Loucy (cell line): ENCODE measurements around the gene GTF2E1.

Source experiments
- CTCF ChIP-seq: fragments of 200-600 bp; sonication (generic); conservative IDR thresholded peaks from 2 replicates; pipeline ENCODE4 v1.5.1; 2014; ENCODE audit warnings: mild to moderate bottlenecking, antibody characterized with exemption, low read length
- EZH2phosphoT487 ChIP-seq: fragments of 200-600 bp; IDR thresholded peaks from 2 replicates; pipeline ENCODE4 v1.6.1; 2018; ENCODE audit warnings: antibody characterized with exemption, mild to moderate bottlenecking, moderate library complexity, borderline replicate concordance

GRCh38 chr3:120828796-120829195 lies 86.3 kb downstream of the GTF2E1 start:
- no peak for TF ChIP-seq CTCF
- no peak for TF ChIP-seq EZH2phosphoT487
